CD8-positive, alpha-beta memory T cell (primary cell): Measurements from ENCODE around the gene SYMPK. TPM values are rescaled to one million over a fixed set of nuclear protein-coding genes. Genes with fewer than 3 reads are reported as not detected.
A peak's percentile ranks its signal among the peaks of the same experiment; 100 is the strongest.
"Not testable (repeated sequence)": the region's sequence is repeated elsewhere in the genome, so short reads cannot be mapped to it uniquely, and the experiment has no call there.

Experiments
- CTCF ChIA-PET: fragments of 350-600 bp; sonication (Branson Sonifier 250); formaldehyde crosslinking; loops from one replicate; lab custom pipeline; 2021; ENCODE audit warnings: antibody characterized with exemption; lab: Charles Lee
- POLR2A ChIA-PET: fragments of 350-600 bp; sonication (Branson Sonifier 250); formaldehyde crosslinking; loops from one replicate; lab custom pipeline; 2021; ENCODE audit warnings: antibody characterized with exemption; lab: Charles Lee
- DNase-seq, 5 donors: peaks; one replicate each; pipeline versions ENCODE4 v3.0.0 to v3.0.0-alpha.2; 2020 to 2022; ENCODE audit warnings: mixed read lengths in 1 of 5
- H3K27ac ChIP-seq: one replicate; pipeline ENCODE4 v1.7.0; 2013; ENCODE audit warnings: low read depth, mild to moderate bottlenecking, low read length, moderate library complexity
- H3K27me3 ChIP-seq: 2 replicates; pipeline ENCODE4 v1.7.0; 2013; ENCODE audit warnings: low read length, mild to moderate bottlenecking; ENCODE audit not compliant: insufficient read depth, poor library complexity, severe bottlenecking
- H3K36me3 ChIP-seq: 2 replicates; pipeline ENCODE4 v1.7.0; 2013; ENCODE audit warnings: mild to moderate bottlenecking, low read length, moderate library complexity; ENCODE audit not compliant: insufficient read depth
- H3K4me1 ChIP-seq: 2 replicates; pipeline ENCODE4 v1.7.0; 2013; ENCODE audit warnings: mild to moderate bottlenecking, low read length, moderate library complexity; ENCODE audit not compliant: insufficient read depth
- H3K4me3 ChIP-seq: 2 replicates; pipeline ENCODE4 v1.7.0; 2013; ENCODE audit warnings: mild to moderate bottlenecking, low read length
- H3K9me3 ChIP-seq: 2 replicates; pipeline ENCODE4 v1.7.0; 2013; ENCODE audit warnings: mild to moderate bottlenecking, low read length
- H3K27ac Mint-ChIP-seq, 8 donors: one replicate each; pipeline ENCODE4 v1.8.0; 2020 to 2021; ENCODE audit warnings: mixed read lengths in 8 of 8, mild to moderate bottlenecking in 6 of 8, inconsistent platforms in 3 of 8, moderate library complexity in 3 of 8
- H3K27me3 Mint-ChIP-seq, 2 donors: one replicate each; pipeline ENCODE4 v1.8.0; 2020 to 2021; ENCODE audit warnings: mixed read lengths in 2 of 2, mild to moderate bottlenecking in 1 of 2, moderate library complexity in 1 of 2
- H3K36me3 Mint-ChIP-seq, 3 donors: one replicate each; pipeline ENCODE4 v1.8.0; 2020 to 2021; ENCODE audit warnings: mixed read lengths in 3 of 3, inconsistent platforms in 1 of 3, mild to moderate bottlenecking in 1 of 3
- H3K4me1 Mint-ChIP-seq, 3 donors: one replicate each; pipeline ENCODE4 v1.8.0; 2020 to 2021; ENCODE audit warnings: mixed read lengths in 3 of 3, inconsistent platforms in 1 of 3, mild to moderate bottlenecking in 1 of 3
- H3K4me3 Mint-ChIP-seq, 7 donors: one replicate each; pipeline ENCODE4 v1.8.0; 2020 to 2021; ENCODE audit warnings: mixed read lengths in 7 of 7, mild to moderate bottlenecking in 6 of 7, moderate library complexity in 4 of 7, inconsistent platforms in 2 of 7
- H3K9me3 Mint-ChIP-seq, 5 donors: one replicate each; pipeline ENCODE4 v1.8.0; 2020 to 2022; ENCODE audit warnings: mixed read lengths in 5 of 5, mild to moderate bottlenecking in 3 of 5, moderate library complexity in 2 of 5, inconsistent platforms in 1 of 5
- polyA plus RNA-seq: library from polyadenylated mRNA; unstranded; fragments of 300-500 nt; fragmentation: Illumina TruSeq; gene quantifications from one replicate; pipeline ENCODE4 v1.2.3, GENCODE V29; 2021
- total RNA-seq, 2 experiments: library from RNA; stranded (reverse); gene quantifications; one replicate each; pipeline ENCODE4 v1.2.3, GENCODE V29; 2021

The SYMPK gene
- total and polyA plus RNA-seq, 3 experiments from 2014 or later: 17.5 to 119 (median 116) TPM

GRCh38 chr19:45873219-45873772, 10.3 kb upstream of the SYMPK start:
- no peak overlapping the region for H3K4me3 ChIP-seq
- no peak for DNase-seq
- H3K27me3 Mint-ChIP-seq: peaks cover 18 to 36% of the 10 kb centered on the region in 2 donors
- H3K4me1 Mint-ChIP-seq: peaks cover 10 to 16% (median 15%) of the 10 kb centered on the region in 3 donors
- no peak overlapping the region for H3K27ac ChIP-seq
- no peaks in the 10 kb centered on the region for H3K9me3 ChIP-seq
- POLR2A ChIA-PET: no interaction called here
- no peaks in the 10 kb centered on the region for H3K9me3 Mint-ChIP-seq
- H3K27me3 ChIP-seq: no peaks in the 10 kb centered on the region
- no peak overlapping the region for H3K4me3 Mint-ChIP-seq
- peaks cover 10% of the 10 kb centered on the region for H3K4me1 ChIP-seq
- CTCF ChIA-PET: no interaction called here
- H3K27ac Mint-ChIP-seq: peak overlapping the region in 1 of 8 donors; percentile 5
- no peaks in the 10 kb centered on the region for H3K36me3 Mint-ChIP-seq
- no peaks in the 10 kb centered on the region for H3K36me3 ChIP-seq

- Mint-ChIP-seq H3K27ac (no peak overlapping the region), H3K4me3 (no peak overlapping the region), H3K9me3 (no peaks in the 10 kb centered on the region), H3K4me1 (peaks cover 6 to 10% (median 9%) of the 10 kb centered on the region in 3 donors), H3K27me3 (peaks cover 13 to 28% of the 10 kb centered on the region in 2 donors), H3K36me3 (no peaks in the 10 kb centered on the region)
- ChIA-PET CTCF (no interaction called here), POLR2A (no interaction called here)
- no peaks in the 10 kb centered on the region for H3K9me3 ChIP-seq
- H3K36me3 ChIP-seq: no peaks in the 10 kb centered on the region
- no peak for DNase-seq
- no peaks in the 10 kb centered on the region for H3K27me3 ChIP-seq
- no peak overlapping the region for H3K27ac ChIP-seq
- no peak overlapping the region for H3K4me3 ChIP-seq
- H3K4me1 ChIP-seq: peaks cover 9% of the 10 kb centered on the region
These were observed 9.4 kb upstream of the SYMPK start for GRCh38 chr19:45872095-45872919.

- H3K27ac Mint-ChIP-seq: no peak overlapping the region
- no peaks in the 10 kb centered on the region for H3K9me3 Mint-ChIP-seq
- H3K4me1 Mint-ChIP-seq: no peaks in the 10 kb centered on the region
- Histone ChIP-seq H3K36me3 (no peaks in the 10 kb centered on the region), H3K27me3 (no peaks in the 10 kb centered on the region), H3K9me3 (no peaks in the 10 kb centered on the region), H3K27ac (no peak overlapping the region), H3K4me3 (no peak overlapping the region), H3K4me1 (no peaks in the 10 kb centered on the region)
- ChIA-PET POLR2A (no interaction called here), CTCF (interaction anchor here (1.2 to 2.2 kb wide), 2 partner anchors 12 to 54 kb away, joined by 3 to 9 read pairs; no protein-coding TSS in a partner anchor)
- no peak overlapping the region for H3K4me3 Mint-ChIP-seq
- DNase-seq: no peak
- H3K27me3 Mint-ChIP-seq: peaks cover 8 to 21% of the 10 kb centered on the region in 2 donors
- H3K36me3 Mint-ChIP-seq: no peaks in the 10 kb centered on the region
These were observed 7.9 kb upstream of the SYMPK start for GRCh38 chr19:45870798-45871197.

- H3K4me1 Mint-ChIP-seq: peaks cover 12 to 22% (median 15%) of the 10 kb centered on the region in 3 donors
- DNase-seq, H3K27ac ChIP-seq, H3K9me3 ChIP-seq, POLR2A ChIA-PET, H3K27ac Mint-ChIP-seq, H3K4me3 ChIP-seq, H3K36me3 ChIP-seq, H3K27me3 ChIP-seq, H3K4me1 ChIP-seq, H3K36me3 Mint-ChIP-seq, H3K9me3 Mint-ChIP-seq, H3K4me3 Mint-ChIP-seq: not testable (repeated sequence)
- H3K27me3 Mint-ChIP-seq: peaks cover 14 to 18% of the 10 kb centered on the region in 2 donors
- CTCF ChIA-PET: interaction anchor here (1.0 kb wide), 1 partner anchor 15 kb away, joined by 3 read pairs; no protein-coding TSS in a partner anchor
These were observed 4.3 kb upstream of the SYMPK start for GRCh38 chr19:45867241-45867640.

- ChIA-PET CTCF (interaction anchor here (1.0 kb wide), 1 partner anchor 16 kb away, joined by 3 read pairs; no protein-coding TSS in a partner anchor), POLR2A (interaction anchor here (4.2 kb wide), 1 partner anchor 19 kb away, joined by 22 read pairs; the partner anchor contains the start of gene IRF2BP1)
- no peak overlapping the region for H3K27ac Mint-ChIP-seq
- H3K27me3 Mint-ChIP-seq: peaks cover 12 to 18% of the 10 kb centered on the region in 2 donors
- H3K4me1 Mint-ChIP-seq: peaks cover 17 to 28% (median 21%) of the 10 kb centered on the region in 3 donors
- DNase-seq: no peak
- H3K36me3 ChIP-seq: no peaks in the 10 kb centered on the region
- H3K36me3 Mint-ChIP-seq: peaks cover 0 to 10% (median 0%) of the 10 kb centered on the region in 3 donors
- no peak overlapping the region for H3K4me3 Mint-ChIP-seq
- H3K9me3 Mint-ChIP-seq: no peaks in the 10 kb centered on the region
- no peaks in the 10 kb centered on the region for H3K9me3 ChIP-seq
- H3K27me3 ChIP-seq: peaks cover 4% of the 10 kb centered on the region
- peaks cover 16% of the 10 kb centered on the region for H3K4me1 ChIP-seq
- no peak overlapping the region for H3K27ac ChIP-seq
- H3K4me3 ChIP-seq: no peak overlapping the region
These were observed 3.6 kb upstream of the SYMPK start for GRCh38 chr19:45866400-45867176.

DNA sequence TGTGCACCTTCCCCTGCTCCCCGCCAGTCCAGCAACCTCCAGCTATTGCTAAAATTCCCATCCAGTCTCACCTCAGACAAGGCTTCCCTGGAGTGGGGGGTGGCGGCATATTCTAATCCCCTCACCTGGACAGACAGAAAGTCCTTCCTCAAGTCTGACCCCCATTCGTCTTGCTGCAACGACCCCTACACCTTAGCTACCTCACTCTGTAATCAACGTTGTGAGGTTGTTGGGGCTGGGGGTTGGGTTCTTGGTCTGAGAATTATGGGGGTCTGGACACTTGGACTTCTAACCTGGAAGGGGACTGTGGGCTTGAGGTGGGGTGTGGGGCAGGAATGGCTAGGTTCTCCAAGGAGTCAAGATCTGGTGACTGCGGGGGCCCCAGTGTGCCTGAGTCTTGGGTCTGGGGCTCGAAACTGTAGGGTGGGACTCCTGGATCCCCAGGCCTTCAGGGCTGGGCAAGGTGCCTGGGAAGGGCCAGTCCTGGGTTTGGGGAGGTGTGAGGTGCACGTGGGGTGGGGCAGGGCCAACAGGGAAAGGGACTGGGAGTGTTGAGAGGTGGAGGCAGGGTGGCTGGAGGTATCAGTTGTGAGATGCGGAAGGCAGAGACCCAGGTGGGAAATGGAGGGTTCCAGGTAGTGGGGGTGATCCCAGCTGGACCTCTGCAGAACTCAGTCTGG, 2.5 kb upstream of the SYMPK start:
- H3K4me3 Mint-ChIP-seq: peak overlapping the region in 4 of 7 donors; percentile 11 to 63 (median 46)
- CTCF ChIA-PET: interaction anchor here (1.0 to 2.4 kb wide), 4 partner anchors 14 to 96 kb away, joined by 3 to 11 read pairs (median 3); partner anchors contain the start of gene SIX5
- Histone ChIP-seq H3K27me3 (peaks cover 4% of the 10 kb centered on the region), H3K36me3 (no peaks in the 10 kb centered on the region), H3K9me3 (no peaks in the 10 kb centered on the region), H3K27ac (no peak overlapping the region), H3K4me3 (no peak overlapping the region), H3K4me1 (peaks cover 16% of the 10 kb centered on the region)
- peak in 1 of 5 donors; percentile 35 for DNase-seq
- no peak overlapping the region for H3K27ac Mint-ChIP-seq
- peaks cover 23 to 36% (median 24%) of the 10 kb centered on the region in 3 donors for H3K4me1 Mint-ChIP-seq
- peaks cover 12 to 18% of the 10 kb centered on the region in 2 donors for H3K27me3 Mint-ChIP-seq
- H3K9me3 Mint-ChIP-seq: no peaks in the 10 kb centered on the region
- H3K36me3 Mint-ChIP-seq: peaks cover 0 to 12% (median 0%) of the 10 kb centered on the region in 3 donors
- POLR2A ChIA-PET: interaction anchor here (4.2 kb wide), 1 partner anchor 21 kb away, joined by 22 read pairs; the partner anchor contains the start of gene IRF2BP1

GRCh38 chr19:45864629-45865082, 1.7 kb upstream of the SYMPK start:
- H3K36me3 ChIP-seq: no peaks in the 10 kb centered on the region
- ChIA-PET POLR2A (interaction anchor here (4.2 kb wide), 1 partner anchor 21 kb away, joined by 22 read pairs; the partner anchor contains the start of gene IRF2BP1), CTCF (interaction anchor here (1.0 to 3.0 kb wide), 7 partner anchors 14 to 95 kb away, joined by 3 to 20 read pairs (median 3); partner anchors contain the start of genes IRF2BP1, MYPOP and SIX5)
- peaks cover 0 to 14% (median 0%) of the 10 kb centered on the region in 3 donors for H3K36me3 Mint-ChIP-seq
- peaks cover 23 to 36% (median 24%) of the 10 kb centered on the region in 3 donors for H3K4me1 Mint-ChIP-seq
- peaks cover 16% of the 10 kb centered on the region for H3K4me1 ChIP-seq
- H3K9me3 ChIP-seq: no peaks in the 10 kb centered on the region
- H3K27me3 ChIP-seq: peaks cover 4% of the 10 kb centered on the region
- H3K4me3 Mint-ChIP-seq: peak overlapping the region; percentile 53 to 85 (median 63)
- peaks cover 12 to 18% of the 10 kb centered on the region in 2 donors for H3K27me3 Mint-ChIP-seq
- no peak overlapping the region for H3K4me3 ChIP-seq
- H3K9me3 Mint-ChIP-seq: no peaks in the 10 kb centered on the region
- no peak for DNase-seq
- peak overlapping the region in 3 of 8 donors; percentile 64 to 84 (median 82) for H3K27ac Mint-ChIP-seq
- peak overlapping the region; percentile 18 for H3K27ac ChIP-seq
